Myocyte (in vitro differentiated cells): ENCODE results near the gene AP1S3. TPM values are rescaled to one million over a fixed set of nuclear protein-coding genes. Genes with fewer than 3 reads are reported as not detected.
"Not testable (repeated sequence)": the region's sequence is repeated elsewhere in the genome, so short reads cannot be mapped to it uniquely, and the experiment has no call there.

Source experiments
- DNase-seq: peaks from one replicate; pipeline ENCODE4 v3.0.0-alpha.2; 2012; ENCODE audit warnings: low read depth
- polyA plus RNA-seq: library from polyadenylated mRNA; unstranded; fragments of >200 nt; gene quantifications from one replicate; pipeline ENCODE4 v1.2.1, GENCODE V29; 2012; ENCODE audit warnings: missing spikeins
- total RNA-seq: library from RNA; depleted of rRNA; stranded (reverse); fragments of >200 nt; gene quantifications from 2 replicates; pipeline ENCODE4 v1.2.3, GENCODE V29; 2014

Gene AP1S3
- 0.11 and 0.16 TPM in 2 replicates for total RNA-seq
- polyA plus RNA-seq, result 1.0 TPM

DNA sequence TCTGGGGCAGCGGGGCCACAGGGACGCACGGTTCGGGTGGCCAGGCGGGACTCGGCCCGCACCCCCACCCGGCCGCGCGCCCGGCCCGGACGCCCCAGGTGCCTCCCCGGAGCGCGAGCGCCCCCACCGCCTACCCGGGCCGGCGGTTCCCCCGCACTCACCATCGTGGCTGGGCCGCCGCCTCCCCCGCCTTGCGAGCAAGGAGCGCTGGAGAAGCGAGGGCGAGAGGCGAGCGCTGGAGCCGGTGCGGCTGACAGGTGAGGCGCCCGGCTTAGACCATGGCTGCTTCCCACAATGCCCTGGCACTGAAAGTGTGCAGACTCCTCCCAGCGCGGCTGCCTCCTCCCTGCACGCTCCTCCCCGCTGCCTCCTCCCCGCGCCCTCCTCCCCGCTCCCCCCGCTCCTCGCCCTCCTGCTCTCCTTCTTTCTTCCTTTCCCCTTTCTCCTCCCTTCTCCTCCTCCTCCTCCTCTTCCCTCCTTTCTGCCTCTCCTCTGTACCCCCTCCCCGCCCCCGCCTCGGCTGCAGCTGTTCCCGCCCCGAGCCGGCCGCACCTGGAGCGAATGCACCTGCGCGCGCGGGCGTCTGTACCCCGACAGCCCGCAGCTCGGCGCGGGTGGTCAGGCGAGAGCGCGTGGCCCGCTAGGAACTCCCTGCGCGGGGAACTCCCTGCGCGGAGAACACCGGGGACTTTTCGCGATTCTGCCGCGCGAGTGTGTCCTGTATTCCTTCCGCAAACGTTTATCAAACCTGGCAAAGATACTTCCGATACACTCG lies at the start of gene AP1S3:
AP1S3 (minus strand) TSS at position 296 of the 775 bp plus-strand sequence; CDS start at position 164, 132 bp downstream.
- peak; percentile 51 for DNase-seq

DNA sequence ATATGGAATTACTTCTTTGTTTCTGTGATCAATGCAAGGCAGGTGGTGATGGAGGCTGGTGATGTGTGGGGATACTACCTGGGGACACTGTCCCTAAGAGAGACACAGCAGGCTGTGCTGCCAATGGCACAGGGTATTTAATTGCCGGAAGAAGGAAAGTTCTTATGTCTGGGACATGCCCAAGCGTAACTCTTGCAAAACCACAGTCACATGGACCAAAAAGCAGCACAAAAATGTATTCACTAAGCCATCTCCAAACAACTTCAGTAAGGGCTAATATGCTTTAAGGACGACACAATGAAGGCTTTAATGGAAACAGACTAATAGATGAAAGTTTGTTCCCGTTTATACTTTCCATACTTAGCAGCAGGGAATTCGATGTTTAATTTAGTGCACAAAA lies 49.7 kb upstream of the AP1S3 start:
- peak; percentile 27 for DNase-seq

DNA sequence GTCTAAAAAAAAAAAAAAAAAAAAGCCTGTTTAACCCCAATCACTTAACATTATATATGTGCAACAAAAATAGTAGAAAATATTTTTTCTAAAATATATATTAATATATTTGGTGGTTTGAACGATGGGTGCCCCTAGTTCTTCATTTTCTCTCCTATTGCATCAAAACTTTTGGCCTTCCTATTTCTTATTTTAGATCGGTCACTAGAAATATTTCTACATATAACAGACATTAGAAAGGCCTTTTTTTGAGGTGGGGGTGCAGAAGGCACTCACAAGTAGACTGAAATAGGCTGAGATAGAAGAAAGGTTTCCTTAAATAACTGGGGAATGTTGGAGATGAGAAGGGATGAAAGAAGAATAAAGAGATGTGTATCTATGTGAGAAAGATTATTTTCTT lies 49.3 kb upstream of the AP1S3 start:
- no peak for DNase-seq

DNA sequence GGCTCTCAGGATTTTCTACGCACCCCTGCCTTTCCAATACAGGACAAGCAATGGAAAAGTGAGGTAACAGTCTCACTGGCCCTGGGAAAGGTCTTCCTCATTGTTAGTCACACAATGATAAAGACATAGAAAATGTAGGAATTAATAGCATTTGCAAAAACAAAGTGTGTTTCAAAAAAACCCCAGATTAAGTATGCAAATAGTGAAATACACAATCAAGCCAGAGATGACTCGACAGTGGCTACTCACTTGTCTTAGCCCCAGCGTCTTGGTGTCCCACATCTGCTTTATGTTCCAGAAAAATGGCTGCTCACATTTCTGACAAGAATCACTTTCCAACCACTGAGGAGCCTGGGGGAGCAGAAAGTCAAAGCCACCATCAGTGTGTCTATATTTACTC lies 47.0 kb upstream of the AP1S3 start:
- DNase-seq, result no peak

DNA sequence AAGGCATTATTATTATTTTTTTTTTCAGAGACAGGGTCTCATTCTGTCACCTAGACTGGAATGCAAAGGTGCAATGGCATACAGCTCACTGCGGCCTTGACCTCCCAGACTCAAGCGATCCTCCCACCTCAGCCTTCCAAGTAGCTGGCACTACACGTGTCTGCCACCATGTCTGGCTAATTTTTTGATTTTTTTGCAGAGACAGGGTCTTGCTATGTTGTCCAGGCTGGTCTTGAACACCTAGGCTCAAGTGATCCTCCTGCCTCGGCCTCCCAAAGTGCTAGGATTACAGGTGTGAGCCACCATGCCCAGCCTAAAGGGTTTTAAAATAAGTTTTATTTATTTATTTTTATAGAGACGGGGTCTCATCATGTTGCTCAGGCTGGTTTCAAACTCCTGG lies 45.3 kb upstream of the AP1S3 start:
- DNase-seq, result no peak

DNA sequence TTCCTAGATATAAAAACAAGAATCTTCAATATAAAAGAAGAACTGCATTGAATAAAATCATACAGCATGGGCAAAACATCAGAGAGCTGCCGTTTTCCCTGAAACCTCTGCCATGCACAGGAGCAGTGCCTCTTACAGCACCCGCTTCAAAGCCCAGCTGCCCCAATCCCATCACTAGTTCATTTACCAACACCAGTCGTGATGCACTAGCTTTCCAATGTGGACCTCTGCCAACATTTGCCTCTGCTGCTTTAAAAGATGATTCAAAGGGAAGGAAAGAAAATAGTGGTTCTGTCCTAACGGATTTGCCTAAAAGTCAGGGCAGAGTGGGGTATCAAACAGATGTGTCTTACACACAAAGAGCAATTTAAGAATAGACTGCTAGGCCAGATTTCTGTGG lies 43.4 kb upstream of the AP1S3 start:
- no peak for DNase-seq

DNA sequence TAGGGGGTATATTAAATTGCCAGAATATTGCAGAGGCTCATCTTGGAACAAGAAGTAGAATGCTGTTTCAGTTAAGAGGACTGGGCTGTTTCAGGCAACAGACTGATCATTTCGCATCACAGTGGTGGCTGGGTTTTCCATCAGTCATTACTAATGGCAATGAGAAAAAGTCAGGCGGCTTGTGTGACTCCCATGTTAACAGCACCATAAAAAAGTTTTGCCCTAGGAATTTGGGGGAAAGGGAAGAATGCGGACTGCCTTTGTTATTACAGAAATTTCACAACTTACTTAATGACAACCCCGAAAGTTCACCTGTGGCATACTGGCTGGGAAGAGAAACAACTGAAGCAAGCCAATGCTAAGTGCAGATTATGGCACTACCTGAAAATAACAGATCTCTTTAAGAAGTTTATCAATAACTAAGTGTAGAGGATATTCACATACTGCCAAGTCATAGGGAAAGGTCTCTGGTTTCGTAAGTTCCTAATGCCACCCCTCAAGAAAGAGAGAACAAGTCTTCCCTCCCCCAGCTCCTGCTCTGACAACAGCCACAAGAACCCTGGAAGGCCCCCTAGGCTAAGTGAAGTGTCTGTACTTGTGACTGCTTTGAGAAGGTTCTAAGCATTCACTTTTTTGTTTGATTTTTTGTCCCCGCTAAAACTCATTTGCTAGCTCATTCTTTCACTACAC lies 40.5 kb upstream of the AP1S3 start:
- no peak for DNase-seq

DNA sequence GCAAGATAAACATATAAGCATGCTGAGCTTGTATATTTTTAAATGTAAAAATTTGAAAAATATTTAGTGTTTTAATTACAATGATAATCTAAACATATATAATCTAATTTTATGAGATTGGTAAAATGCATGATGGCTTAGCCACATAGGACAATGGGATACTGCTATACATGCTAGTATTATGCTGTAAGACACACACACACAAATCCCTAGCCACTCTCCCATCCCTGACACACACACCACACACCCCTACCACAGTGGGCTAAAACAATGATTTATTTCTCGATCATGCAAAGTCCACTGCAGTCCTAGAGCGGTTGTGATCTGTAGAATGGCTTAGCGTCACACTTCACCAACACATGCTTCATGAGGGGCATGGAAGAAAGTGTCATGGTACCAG lies 36.3 kb upstream of the AP1S3 start:
- no peak for DNase-seq

DNA sequence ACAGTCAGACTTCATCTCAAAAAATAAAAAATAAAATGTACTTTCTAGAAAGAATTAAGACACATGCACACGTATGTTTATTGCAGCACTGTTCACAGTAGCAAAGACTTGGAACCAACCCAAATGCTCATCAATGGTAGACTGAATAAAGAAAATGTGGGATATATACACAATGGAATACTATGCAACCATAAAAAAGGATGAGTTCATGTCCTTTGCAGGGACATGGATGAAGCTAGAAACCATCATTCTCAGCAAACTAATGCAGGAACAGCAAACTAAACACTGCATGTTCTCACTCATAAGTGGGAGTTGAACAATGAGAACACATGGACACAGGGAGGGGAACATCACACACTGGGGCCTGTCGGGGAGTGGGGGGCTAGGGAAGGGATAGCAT lies 35.4 kb upstream of the AP1S3 start:
- not testable (repeated sequence) for DNase-seq

DNA sequence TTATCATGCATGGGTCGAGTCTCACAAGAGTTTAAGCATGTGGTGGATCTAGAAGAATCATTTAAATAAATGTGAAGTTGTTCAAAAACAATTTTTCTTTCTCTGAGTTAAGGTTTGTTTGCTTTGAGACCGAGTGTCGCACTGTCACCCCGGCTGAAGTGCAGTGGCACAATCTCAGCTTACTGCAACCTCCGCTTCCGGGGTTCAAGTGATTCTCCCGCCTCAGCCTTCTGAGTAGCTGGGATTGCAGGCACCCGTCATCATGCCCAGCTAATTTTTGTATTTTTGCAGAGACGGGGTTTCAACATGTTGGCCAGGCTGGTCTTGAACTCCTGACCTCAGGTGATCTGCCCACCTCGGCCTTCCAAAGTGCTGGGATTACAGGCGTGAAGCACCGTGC lies 34.3 kb upstream of the AP1S3 start:
- DNase-seq, result not testable (repeated sequence)

DNA sequence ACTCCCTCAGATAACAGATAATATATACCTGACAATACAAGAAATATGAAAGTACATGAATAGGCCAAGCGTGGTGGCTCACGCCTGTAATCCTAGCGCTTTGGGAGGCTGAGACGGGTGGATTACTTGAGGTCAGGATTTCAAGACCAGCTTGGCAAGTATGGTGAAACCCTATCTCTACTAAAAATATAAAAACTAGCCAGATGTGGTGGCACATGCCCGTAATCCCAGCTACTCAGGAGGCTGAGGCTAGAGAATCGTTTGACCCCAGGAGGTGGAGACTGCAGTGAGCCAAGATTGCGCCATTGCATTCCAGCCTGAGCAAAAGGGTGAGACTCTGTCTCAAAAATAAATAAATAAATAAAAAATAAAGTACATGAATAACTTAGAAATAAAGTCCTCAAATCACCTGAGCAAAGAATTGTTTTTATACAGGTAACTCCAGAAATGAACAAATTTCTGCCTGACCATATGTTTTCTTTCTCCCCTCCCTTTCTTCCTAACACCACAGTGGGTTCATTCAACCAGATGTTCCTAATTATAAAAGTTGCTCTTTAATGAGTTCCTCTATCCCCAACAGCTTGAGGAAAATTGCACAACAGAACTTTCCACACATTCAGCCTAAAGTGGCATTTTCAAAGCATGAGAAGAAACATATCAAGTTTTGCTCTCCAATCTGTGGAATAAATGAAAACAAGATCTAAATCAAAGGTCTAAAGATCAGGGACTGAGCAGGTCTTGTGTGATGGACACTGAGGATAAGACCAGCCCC lies 33.6 kb upstream of the AP1S3 start:
- no peak for DNase-seq

DNA sequence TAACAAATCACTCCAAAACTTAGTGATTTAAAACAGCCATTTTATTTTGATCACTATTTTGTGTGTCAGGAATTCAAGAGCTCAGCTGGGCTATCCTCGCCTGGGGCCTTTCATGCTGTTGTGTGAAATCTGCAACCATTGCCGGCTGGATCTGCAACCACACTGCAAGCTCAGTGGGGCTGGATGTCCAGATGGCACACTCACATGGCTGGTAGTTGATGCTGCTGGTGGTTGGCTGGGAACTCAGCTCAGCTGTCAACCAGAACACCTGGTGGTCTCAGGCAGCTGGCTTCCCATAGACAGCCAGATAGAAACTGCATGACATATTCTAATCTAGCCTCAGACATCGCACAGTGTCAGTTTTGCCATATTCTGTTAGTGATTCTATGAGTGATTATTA lies 30.6 kb upstream of the AP1S3 start:
- peak; percentile 95 for DNase-seq

DNA sequence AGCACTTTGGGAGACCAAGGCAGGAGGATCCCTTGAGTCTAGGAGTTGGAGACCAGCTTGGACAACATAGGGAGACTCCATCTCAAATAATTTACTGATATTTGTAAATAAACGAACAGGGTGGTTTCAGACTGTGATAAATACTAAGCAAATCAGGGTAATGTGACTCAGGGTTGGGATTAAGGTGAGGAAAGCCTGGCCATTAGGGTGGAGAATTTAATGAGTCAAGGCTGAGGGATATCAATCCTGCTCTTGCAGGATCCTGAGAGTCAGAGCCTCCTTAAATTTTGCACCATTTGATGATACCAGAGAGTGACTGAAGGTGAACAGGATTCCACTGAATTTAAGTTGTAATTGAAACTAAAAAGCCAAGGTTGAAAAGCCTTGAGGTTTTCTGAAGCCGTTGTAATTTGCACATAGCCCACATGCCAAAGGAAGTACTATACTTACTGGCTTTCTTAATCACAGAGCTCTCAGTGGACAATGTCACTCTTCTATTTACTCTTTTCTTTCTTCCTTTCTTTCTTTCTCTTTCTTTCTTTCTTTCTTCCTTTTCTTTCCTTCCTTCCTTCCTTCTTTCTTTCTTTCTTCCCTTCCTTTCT lies 28.6 kb upstream of the AP1S3 start:
- no peak for DNase-seq

DNA sequence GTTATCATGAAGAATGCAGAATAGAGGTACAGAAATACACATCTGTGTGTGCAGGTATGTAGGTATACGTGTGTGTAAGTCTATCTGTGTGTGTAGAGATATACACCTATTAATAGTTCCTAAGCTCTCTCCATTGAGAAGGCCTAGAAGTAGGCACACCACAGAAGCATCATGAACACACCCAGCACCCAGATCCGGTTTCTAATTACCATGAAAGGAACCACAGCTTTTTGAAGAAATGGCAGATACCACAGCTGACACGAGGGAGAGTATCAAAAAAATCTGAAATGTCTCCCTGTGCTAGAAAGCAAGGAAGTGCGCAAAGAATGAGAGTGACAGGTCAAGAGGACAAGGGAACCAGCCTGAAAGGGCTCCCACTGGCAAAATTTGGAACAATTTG lies 27.7 kb upstream of the AP1S3 start:
- peak; percentile 47 for DNase-seq

DNA sequence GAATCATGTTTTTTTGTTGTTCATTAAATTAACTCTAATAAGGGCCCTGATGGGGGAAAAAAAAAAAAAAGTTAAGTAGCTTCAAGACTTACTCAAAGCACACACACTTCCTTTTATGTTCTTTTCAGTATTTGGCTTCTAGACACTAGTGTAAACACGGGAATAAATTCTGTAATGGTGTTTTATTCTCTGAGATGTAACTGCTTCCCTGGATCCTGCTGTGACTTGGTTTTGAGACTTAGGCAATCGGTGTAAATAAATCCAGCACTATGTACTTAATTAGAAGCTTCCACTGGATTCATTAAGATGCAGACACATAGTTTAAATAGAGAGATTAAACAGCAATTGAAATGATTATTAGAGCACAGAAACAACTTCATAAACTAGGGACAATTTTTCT lies 26.1 kb upstream of the AP1S3 start:
- no peak for DNase-seq

DNA sequence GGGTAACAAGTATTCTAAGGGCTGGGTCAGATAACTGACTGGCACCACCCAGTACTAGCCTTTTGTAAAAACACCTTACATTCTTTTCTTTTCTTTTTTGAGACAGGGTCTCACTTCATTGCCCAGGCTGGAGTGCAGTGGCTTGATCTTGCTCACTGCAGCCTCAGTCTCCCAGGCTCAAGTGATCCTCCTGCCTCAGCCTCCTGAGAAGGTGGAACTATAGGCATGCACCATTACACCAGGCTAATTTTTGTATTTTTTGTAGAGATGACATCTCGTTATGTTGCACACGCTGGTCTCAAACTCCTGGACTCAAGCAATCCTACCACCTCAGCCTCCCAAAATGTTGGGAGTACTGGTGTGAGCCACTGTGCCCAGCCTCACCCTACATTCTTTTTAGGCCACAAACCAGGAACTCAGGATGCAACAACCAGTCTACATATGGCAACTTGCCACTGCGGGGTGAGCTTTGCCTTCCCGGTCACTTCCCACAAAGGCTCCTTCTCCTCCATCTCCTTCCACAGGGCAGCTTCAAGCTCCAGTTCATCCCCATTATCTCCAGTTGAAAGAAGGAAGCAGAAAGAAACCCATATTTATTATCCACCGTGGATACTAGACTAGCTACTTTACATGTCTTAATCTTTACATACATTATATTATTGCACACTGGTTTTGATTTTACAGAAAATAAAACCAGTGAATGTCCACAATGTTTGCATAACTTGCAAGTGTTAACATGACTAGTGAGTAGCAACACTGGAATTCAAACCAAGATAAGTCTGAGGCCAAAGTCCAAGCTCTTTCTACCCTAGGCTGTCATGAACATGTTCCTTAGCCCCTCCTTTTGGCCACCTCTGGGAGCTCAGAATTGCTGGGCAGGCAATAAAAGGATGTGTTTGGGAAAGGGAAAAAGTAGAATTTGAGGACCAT lies 23.7 kb upstream of the AP1S3 start:
- peak; percentile 68 for DNase-seq

DNA sequence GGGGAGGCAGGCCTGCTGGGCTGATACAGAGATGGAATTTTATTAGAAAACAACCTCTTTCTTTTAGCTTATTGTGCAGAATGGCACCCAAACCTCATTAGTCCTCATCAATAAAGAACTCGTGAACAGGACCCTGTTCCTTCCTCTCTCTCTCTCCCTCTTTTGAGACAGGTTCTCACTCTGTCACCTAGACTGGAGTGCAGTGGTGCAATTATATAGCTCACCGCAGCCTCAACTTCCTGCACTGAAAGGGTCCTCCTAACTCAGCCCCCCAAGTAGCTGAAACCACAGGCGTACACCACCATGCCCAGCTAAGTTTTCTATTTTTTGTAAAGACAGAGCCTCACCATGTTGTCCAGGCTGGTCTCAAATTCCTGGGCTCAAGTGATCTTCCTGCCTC lies 21.7 kb upstream of the AP1S3 start:
- no peak for DNase-seq

DNA sequence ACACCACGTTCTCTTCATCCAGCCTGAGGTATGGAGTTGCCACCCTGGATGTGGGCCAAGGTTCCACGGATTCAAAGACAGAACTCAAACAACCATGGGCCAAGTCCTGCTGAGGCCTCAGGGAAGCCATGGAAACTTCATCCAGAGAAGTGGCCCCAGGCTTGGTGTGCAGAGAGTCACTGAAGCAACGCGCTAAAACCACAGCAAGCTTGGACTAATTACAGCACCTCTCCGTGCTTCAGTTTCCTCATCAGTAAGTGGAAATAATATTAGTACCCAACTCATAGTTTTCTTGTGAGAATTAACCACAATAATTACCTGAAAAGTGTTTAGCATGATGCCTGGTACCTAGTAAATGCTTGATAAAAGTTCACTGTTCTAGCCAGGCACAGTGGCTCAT lies 19.2 kb upstream of the AP1S3 start:
- DNase-seq, result no peak

DNA sequence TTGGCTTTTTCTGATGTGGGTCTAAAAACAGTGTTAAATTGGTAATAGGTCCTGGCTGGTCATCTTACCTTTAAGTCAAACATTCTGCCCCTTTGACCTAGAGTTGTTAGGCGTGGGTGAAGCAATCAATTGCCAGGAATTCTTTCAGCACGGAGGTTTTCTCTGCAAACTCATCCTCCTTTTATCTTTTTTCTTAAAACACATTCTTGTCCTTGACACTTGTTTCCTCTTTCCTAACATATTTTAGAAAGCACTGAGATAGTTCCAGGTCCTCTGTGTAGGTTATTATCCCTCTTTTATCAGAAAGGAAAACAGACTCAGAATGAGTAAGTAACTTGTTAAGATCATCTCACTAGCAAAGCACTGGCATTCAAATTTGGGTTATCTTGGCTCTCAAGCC lies 18.6 kb upstream of the AP1S3 start:
- no peak for DNase-seq

DNA sequence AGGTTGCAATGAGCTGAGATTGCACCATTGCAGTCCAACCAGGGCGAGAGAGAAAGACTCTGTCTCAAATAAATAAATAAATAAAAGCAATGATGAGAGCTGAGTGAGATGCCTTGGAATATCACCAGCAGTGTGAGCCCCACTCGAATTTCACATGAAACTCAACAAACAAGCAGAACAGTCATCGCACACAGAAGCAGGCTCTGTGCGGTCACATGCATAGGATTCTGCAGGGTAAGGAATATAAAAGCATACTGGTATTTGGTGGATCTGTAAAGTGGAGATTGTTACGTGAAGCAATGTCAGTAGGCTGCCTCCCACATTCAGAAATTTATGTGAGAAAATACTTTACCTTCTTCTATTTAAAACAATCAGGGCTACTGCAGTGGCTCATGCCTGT lies 18.0 kb upstream of the AP1S3 start:
- DNase-seq, result no peak

DNA sequence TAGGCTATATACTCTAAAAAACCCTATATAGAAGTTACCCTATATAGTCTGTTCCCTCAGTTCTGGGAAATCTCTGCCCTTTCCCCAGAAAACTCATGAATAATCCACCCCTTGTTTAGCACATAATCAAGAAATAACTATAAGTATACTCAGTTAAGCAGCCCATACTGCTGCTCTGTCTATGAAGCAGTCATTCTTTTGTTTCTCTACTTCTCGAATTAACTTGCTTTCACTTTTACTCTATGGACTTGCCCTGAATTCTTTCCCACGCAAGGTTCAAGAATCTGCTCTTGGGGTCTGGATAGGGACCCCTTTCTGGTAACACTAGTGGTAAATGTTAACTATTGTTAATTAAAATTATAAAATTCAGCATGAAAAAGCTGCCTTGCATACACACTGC lies 17.4 kb upstream of the AP1S3 start:
- DNase-seq, result no peak
